NCI-H128 (cell line): Measurements from ENCODE around the gene ARHGEF4.

Experiments
- DNase-seq: peaks from one replicate; lab custom pipeline; 2025; ENCODE audit not compliant: unreplicated experiment; lab: John Stamatoyannopoulos, UW

Gene ARHGEF4

GRCh38 chr2:131006561-131006960, 169.8 kb downstream of the ARHGEF4 start:
- DNase-seq: no peak

- no peak for DNase-seq
Observed at GRCh38 chr2:131008967-131009366, 172.3 kb downstream of the ARHGEF4 start.

- no peak for DNase-seq
Observed at GRCh38 chr2:131009713-131010475, 173.2 kb downstream of the ARHGEF4 start.

- DNase-seq: no peak
Observed at GRCh38 chr2:131010566-131010965, 173.9 kb downstream of the ARHGEF4 start.

- no peak for DNase-seq
Observed at GRCh38 chr2:131011486-131011885, 174.8 kb downstream of the ARHGEF4 start.

GRCh38 chr2:131014141-131014540, 177.4 kb downstream of the ARHGEF4 start:
- no peak for DNase-seq

GRCh38 chr2:131015764-131016163, 179.1 kb downstream of the ARHGEF4 start:
- no peak for DNase-seq

- no peak for DNase-seq
Observed at GRCh38 chr2:131016826-131017741, 180.4 kb downstream of the ARHGEF4 start.

- no peak for DNase-seq
Observed at GRCh38 chr2:131022731-131023130, 186.0 kb downstream of the ARHGEF4 start.

GRCh38 chr2:131023758-131024157, 187.0 kb downstream of the ARHGEF4 start:
- no peak for DNase-seq

GRCh38 chr2:131026919-131027318, 190.2 kb downstream of the ARHGEF4 start:
- no peak for DNase-seq

- DNase-seq: no peak
Observed at GRCh38 chr2:131027566-131028528, 191.1 kb downstream of the ARHGEF4 start.

- DNase-seq: no peak
Observed at GRCh38 chr2:131029812-131030211, 193.1 kb downstream of the ARHGEF4 start.

- DNase-seq: no peak
Observed at GRCh38 chr2:131030478-131030971, 193.8 kb downstream of the ARHGEF4 start.

GRCh38 chr2:131031431-131031841, 194.7 kb downstream of the ARHGEF4 start:
- DNase-seq: no peak

- DNase-seq: no peak
Observed at GRCh38 chr2:131031875-131032274, 195.2 kb downstream of the ARHGEF4 start.

GRCh38 chr2:131032393-131032836, 195.7 kb downstream of the ARHGEF4 start:
- DNase-seq: no peak

- no peak for DNase-seq
Observed at GRCh38 chr2:131033786-131034121, 197.0 kb downstream of the ARHGEF4 start.

GRCh38 chr2:131034122-131035051, 197.7 kb downstream of the ARHGEF4 start:
- no peak for DNase-seq
